Astrocyte of the spinal cord (primary cell): ENCODE data around the gene GCC1.

Source experiments
- DNase-seq: peaks from one replicate; pipeline ENCODE4 v3.0.0; 2011; ENCODE audit warnings: low read depth, low spot score
- H3K4me3 ChIP-seq: 2 replicates; pipeline ENCODE4 v1.5.1; 2011; ENCODE audit warnings: low read depth, mild to moderate bottlenecking, low read length, moderate library complexity
- CTCF ChIP-seq: IDR thresholded peaks from 2 replicates; pipeline ENCODE4 v1.5.1; 2012; ENCODE audit warnings: low read depth, mild to moderate bottlenecking, low read length, inconsistent platforms
- in situ Hi-C: cut with HindIII; loops from 2 replicates; pipeline ENCODE4 v1.10.0; 2017; ENCODE audit warnings: low sequenced_read_pairs

The GCC1 gene

GRCh38 chr7:127535546-127536393 lies 49.6 kb downstream of the GCC1 start:
- H3K4me3 ChIP-seq: no peak overlapping the region
- in situ Hi-C loops: no loop called here
- no peak for TF ChIP-seq CTCF
- DNase-seq: no peak

- in situ Hi-C loops: no loop called here
- no peak for TF ChIP-seq CTCF
- no peak overlapping the region for H3K4me3 ChIP-seq
- no peak for DNase-seq
These were observed 50.8 kb downstream of the GCC1 start for GRCh38 chr7:127534636-127535035.

GRCh38 chr7:127532736-127533135 lies 52.7 kb downstream of the GCC1 start:
- no peak for DNase-seq
- H3K4me3 ChIP-seq: no peak overlapping the region
- TF ChIP-seq CTCF: no peak
- in situ Hi-C loops: no loop called here

GRCh38 chr7:127532151-127532550 lies 53.2 kb downstream of the GCC1 start:
- in situ Hi-C loops: no loop called here
- no peak for TF ChIP-seq CTCF
- no peak overlapping the region for H3K4me3 ChIP-seq
- no peak for DNase-seq
